Gastrocnemius medialis (tissue), 4 donors: ENCODE data around the gene NODAL.

Experiments
- POLR2A ChIP-seq, 2 donors: fragments of 450-650 bp; IDR thresholded peaks; one replicate each; pipeline ENCODE4 v1.6.1; 2017; ENCODE audit warnings: antibody characterized with exemption in 2 of 2, mild to moderate bottlenecking in 2 of 2, moderate library complexity in 2 of 2
- TF ChIP-seq, protein P1 (sequence below), 5 experiments: fragments of 450-650 bp in 3 of 5; fragments of 200-600 bp in 2 of 5; sonication (generic) in 2 of 5; IDR thresholded peaks in 4 of 5; conservative IDR thresholded peaks in 1 of 5; 1 replicate in 4 of 5; 2 replicates in 1 of 5; pipeline ENCODE4 v1.5.1; 2016 to 2019; ENCODE audit warnings: antibody characterized with exemption in 5 of 5, mild to moderate bottlenecking in 3 of 5, moderate library complexity in 3 of 5

DNA sequence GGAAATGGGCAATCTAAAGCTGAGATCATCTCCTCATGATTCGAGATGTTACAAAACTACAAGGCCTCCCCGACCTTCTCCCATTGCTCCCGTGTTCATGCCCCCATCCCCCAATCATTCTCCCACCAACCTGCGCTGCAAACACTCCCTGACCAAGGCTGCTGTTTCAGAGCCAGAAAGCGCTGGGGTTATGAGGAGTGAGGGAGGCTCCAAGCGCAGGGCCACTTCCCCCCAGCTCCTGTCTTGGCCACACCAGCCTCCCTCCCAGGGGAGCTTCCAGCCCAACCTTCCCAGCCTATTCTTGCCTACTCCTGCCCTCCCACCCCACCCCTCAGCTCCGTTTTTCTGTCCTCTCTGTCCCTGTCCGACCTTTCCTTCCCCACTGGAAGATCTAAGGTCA is 14.7 kb upstream of the NODAL start:
- TF ChIP-seq, protein P1, sequence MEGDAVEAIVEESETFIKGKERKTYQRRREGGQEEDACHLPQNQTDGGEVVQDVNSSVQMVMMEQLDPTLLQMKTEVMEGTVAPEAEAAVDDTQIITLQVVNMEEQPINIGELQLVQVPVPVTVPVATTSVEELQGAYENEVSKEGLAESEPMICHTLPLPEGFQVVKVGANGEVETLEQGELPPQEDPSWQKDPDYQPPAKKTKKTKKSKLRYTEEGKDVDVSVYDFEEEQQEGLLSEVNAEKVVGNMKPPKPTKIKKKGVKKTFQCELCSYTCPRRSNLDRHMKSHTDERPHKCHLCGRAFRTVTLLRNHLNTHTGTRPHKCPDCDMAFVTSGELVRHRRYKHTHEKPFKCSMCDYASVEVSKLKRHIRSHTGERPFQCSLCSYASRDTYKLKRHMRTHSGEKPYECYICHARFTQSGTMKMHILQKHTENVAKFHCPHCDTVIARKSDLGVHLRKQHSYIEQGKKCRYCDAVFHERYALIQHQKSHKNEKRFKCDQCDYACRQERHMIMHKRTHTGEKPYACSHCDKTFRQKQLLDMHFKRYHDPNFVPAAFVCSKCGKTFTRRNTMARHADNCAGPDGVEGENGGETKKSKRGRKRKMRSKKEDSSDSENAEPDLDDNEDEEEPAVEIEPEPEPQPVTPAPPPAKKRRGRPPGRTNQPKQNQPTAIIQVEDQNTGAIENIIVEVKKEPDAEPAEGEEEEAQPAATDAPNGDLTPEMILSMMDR (IDR thresholded peaks at IDR 0.05 in 4 of 5, conservative IDR thresholded peaks at IDR 0.05 in 1 of 5), result no peak
- TF ChIP-seq POLR2A (IDR thresholded peaks at IDR 0.05), result no peak
